Stimulated activated CD4-positive, alpha-beta T cell treated with anti-CD3 and anti-CD28 coated beads, TNF-alpha, amount 100 ng/mL, for 1 hour (primary cell): ENCODE measurements around the gene ABLIM1.

Experiments
- DNase-seq, 3 donors: peaks; one replicate each; pipeline ENCODE4 v3.0.0-alpha.2; 2020; ENCODE audit warnings: low read depth in 3 of 3, low spot score in 1 of 3

ABLIM1 gene

DNA sequence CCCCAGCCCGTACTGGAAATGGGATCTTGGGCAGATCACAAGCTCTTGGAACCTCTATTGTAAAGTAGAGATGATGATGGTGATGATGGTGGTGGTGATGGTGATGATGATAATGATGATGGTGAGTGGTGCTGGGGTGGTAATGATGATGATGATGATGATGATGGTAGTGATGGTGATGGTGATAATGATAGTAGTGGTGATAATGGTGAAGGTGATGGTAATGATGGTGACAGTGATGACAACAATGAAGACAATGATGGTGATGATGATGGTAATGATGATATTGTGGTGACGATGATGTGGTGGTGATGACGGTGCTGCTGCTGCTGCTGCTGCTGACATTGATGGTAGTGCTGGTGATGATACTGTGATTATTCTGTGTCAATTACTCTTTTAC is 162.8 kb downstream of the ABLIM1 start:
- no peak for DNase-seq

DNA sequence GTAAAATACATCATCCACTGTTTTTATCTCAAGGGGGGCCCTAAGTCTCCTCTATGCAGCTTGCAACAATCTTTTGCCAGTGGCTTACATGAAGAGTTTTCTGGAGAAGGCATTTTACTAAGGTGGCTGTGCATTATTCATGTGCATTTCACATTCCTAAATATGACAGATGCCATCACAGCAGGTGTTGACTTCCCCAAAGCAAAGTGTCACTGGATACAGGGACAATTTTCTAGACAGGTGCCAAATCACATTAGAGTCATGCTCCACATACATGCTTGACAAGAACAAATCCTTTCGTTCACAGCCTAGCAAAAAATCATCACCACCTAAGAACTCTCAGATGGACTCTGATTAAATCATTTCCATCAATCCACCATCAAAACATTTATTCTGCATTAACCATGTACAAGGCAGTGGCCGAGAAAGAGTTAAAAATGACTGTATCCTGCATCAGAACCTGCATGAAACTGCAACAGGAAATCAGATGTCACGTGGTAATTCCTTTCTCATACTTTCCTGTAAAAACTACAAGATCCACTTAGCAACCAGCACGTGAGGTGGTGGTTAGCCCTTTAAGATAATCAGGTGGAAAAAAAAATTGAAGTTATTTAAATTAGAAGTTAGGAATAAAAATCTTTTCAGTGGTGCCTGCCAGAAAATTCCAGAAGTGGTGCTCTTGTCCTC is 165.6 kb downstream of the ABLIM1 start:
- no peak for DNase-seq

DNA sequence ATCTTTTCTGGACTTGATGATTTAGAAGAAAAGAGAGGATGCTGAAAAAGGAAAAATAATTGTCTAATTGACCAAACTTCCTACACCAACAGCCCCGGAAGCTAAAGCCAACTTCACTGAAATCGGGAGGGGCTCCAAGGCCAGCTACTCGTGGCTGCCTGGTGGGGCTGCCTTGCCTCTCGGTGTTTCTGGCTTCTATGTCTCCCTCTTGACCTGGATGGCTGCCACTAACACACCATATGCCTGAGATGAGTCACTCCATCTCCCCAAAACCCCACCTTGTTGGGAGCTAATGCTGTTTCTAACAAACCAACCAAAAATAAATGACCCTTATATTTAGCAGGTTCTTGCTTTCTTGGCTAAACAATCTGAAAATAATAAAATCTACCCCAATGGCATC is 166.1 kb downstream of the ABLIM1 start:
- no peak for DNase-seq

DNA sequence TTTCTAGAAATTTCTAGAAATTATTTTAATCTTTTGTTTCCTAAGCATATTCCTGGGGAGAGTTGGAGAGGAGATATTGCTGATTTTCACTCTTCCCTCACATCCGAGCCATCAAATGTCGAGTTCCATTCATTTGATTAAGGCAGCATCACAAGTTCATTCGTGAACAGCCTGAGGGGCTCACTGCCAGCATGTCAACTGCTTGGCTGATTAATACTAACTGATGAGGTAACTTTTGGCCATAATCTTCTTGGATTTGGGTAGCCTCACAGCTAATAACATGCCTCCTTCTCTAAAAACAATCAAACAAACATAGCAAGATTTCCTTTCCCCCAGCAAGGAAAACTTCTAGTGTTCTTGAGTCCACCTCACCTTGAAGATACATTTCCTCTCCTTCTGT is 166.7 kb downstream of the ABLIM1 start:
- no peak for DNase-seq

DNA sequence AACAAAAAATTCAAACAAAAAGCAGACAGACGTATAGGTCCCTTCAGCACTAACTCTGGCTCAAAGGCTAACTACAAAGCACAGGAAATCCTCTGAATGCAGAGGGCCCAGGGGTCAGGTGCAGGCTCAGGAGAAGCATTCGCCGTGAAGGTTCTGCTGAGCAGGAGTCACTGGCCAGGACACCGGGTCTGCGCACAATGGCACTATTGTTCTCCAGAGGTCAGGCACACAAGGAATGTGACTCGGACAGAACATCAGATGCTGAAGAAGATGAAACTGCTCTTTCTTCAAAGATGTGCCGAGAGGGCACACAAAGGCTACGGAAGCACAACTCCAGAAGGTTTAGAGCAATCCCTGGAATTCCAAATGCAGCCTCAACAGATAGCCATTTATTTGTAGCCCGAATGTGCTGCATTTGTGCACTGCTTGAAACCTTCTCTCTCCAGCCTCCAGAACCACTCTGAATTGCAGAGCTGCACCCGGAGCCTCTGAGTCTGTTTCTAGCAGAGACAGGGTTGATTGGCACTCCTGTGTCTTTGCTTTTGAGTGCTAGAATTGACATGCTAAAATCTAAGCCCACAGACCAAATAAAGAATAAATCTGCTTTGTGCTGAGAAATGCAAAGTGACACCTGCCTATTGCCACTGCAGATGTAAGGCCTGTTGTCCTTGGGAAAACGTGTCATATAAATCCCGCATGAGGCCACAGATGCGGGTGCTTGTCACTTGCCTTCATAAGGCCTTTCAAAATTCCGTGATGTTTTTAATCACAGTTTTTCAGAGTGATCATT is 168.4 kb downstream of the ABLIM1 start:
- no peak for DNase-seq

DNA sequence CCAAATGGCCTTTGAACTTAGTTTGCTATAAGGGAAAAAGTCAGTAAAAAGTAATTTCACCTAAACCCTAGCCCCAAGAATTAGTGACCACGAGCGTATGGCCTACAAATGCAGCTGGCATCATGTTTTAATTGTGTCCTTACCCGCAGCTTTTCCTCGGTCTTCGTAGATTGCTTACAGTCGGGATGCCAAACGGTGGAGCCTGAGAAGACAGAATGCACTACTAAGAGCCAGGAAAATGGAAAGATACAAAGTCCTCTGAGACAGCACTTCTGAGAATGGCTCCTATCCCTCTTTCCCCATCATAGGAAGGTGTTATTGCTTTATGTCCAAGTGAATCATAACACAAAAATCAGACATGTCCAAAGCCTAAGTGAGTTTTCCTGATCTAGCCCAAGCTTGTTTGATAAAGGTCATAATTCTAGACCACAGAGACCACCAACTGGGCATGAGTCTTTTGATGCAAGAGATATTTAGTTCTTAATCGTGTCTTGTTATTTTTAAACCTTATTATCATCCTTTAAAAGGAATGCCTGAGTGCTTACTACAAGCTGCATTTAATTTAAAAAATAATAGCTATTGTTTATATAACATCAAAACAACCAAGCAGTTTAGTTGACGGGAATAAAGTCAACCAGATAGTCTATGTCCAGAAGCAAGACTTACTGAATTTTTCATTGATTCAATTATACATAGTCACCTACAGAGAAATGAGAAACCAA is 170.1 kb downstream of the ABLIM1 start:
- DNase-seq, result no peak

DNA sequence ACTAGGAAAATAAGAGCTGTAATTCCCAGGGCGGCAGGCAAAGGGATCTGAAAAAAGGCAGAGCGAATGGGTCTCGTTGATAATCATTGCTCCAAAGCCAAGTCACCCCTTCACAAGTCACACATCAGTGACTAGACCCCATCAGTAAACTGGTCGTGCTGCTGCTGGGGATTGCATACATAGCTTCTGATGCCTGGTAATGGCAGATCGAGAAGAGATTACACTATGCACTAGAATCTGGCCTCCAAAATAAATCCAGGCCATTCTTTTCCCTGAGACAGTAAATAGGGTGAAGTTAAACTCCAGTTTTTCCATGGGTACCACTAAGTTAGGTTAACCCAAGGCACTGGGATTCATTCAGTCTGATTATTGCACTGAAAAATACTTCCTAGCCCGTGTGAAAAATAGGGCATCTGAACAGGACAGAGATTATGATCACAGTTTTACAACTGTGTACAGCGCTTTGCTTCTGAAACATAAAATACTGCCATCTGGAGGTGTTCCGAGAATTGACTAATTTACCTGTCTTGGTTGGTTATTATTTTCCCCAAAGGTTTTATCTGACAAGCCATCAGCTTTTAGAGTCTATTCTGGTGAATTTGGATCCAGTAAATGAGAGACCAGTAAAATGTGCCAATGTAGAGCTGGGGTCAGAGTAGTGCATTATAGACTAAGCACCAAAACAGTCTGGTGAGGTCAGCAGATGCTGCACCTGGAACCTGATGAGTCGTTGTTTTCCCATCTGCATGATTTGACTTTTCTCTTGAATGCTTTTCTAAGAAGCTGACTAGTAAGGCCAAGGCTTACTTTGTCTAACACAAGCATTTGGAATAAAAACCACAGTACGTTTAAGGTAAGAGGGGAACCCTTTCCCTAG is 170.9 kb downstream of the ABLIM1 start:
- DNase-seq, result no peak

DNA sequence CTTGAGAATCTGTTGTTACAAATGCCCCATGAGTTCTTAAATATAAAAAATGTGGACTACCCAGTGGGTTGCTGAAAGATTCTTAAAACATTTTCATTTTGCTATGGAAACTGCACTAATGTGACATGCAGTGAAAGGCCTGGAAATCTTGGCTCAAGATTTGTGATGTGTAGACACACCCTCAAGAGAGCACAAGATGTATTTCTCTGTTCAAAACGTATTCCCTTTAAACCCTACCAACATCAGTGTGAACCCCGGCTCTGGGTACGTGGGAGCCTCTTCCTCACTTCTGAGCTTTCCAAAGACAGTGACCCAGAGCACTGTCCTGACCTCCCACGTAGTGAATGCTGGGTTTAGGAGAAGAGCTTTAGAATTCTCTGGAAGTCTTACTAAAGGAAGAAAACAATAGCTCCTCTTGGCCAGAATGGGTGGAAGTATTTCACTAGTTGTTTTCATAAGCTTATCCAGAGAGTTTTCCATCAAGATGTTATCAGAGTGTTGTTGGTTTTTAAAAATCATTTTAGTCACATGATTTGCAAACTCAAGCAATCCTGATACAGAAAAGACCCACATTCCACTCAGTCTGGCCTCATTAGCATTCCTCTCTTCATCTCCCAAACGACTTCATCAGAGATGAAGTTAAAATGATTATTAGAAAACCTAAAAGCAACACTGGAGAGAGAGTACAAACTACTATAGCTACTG is 172.2 kb downstream of the ABLIM1 start:
- DNase-seq, result no peak

DNA sequence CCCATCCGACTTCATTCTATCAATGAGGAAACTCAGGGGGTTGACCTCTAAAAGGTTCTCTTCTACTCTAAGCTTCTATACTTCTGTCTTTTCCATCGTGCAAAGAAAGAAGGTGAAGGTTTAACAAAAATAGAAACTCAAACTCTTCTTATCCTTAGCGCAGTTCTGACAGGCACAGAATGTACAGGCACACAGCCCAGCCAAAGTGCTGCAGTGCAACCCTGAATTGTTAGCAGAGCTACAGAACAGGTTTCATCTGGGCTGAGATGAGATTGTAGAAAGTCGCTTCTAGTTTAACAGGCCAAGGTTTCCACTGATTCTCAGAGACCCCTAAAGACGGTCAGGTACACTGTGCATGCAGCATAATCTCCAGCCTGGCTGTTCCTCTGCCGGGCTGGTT is 174.5 kb downstream of the ABLIM1 start:
- DNase-seq, result no peak

DNA sequence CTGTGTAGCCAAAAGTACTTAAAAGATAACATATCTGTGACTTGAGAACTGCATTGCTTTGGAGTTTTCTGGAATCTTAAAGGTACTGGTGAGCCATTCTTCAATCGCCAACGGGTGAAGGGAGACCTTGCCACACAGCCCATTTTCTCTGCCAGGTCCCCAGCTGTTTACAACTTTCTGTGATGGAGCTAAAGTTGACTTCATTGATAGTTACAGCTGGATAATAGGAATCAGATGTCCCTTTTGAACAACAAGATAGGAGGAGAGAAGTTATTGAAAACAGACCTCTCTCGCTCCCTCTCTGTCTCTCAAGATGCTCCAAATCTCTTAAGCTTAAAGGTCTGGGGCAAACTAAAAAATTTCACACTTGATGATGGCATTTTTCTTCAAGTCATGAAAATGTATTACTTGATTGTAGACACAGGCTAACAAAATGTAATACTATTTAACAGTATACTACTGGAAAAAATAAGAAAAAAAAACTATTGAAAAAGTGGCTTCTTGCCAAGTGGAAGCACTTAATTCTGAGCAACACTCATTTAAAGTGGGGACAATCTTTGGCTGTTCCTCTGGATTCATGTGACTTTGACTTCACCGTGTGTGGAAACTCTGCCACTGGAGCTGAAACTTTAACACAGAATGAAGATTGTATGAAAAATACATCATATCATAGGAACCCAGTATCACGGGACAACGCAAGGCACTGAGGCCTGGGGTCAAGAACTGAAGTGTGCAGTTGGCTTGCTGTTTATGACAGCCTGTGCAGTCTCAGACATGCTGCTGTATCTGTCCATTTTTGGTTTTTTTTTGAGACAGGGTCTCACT is 175.4 kb downstream of the ABLIM1 start:
- no peak for DNase-seq

DNA sequence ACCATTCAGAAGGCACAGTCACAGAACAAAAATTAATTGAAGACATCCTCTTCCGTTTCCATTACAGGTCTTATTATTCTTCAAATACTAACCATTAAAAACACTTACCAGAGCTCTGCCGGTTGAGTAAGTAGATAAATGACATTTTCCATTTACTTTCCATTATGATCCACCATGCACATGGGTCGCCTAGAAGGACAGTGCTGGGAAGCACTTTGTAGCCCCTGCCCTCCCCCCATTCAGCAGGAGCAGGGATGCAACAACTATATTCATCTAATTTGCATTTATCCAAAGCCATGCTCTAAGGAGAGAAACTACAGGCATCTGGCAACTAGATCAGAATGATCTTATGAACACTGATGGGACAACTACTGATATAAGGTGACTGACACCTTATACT is 177.0 kb downstream of the ABLIM1 start:
- DNase-seq, result no peak

DNA sequence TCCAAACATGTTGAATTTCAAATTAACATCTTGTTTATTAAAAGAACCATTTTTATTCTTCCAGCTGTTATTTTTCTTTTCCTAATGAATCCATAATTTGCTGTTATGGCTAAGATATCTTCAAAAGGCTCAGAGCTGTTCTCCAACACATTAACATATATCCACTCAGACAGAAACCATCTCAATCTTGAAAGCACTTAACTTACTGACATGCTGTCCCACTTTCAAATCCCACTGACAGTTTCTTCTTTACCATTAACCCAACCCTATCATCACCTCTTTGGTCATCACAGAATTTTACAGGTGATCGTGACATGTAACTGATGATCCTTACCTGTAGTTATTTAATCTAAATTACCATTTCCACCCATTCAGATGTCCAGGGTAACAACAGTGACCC is 178.2 kb downstream of the ABLIM1 start:
- DNase-seq, result no peak

DNA sequence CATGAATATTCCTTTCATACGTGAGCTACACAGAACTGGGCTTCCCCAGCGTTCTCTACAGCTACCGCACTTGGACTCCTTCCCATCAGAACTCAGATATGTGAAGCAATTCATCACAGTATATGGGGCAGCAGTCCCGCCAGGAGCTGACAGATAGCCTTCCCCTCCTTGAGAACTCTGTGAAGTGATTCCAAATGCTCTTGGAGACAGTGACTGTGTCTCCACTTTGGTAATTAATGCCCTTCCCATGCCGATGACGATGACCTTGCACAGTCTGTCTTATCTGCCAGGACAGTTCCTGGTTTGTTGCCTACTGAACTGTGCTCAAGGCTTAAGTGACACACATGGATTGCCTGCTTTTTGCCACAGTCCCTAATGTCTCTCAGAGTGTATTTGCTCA is 178.8 kb downstream of the ABLIM1 start:
- DNase-seq, result no peak

DNA sequence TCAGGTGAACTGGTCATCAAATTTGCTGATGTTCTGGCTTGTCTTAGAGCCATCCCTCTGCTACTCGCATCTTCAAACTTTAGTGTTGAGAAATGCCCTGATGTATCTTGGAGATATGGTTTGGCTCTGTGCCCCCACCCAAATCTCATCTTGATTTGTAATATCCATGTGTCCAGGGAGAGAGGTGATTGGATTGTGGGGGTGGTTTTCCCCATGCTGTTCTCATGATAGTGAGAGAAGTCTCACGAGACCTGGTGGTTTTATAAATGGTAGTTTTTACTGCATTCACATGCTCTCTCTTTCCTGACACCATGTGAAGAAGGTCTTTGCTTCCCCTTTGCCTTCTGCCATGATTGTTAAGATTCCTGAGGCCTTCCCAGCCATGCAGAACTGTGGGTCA is 179.8 kb downstream of the ABLIM1 start:
- no peak for DNase-seq

DNA sequence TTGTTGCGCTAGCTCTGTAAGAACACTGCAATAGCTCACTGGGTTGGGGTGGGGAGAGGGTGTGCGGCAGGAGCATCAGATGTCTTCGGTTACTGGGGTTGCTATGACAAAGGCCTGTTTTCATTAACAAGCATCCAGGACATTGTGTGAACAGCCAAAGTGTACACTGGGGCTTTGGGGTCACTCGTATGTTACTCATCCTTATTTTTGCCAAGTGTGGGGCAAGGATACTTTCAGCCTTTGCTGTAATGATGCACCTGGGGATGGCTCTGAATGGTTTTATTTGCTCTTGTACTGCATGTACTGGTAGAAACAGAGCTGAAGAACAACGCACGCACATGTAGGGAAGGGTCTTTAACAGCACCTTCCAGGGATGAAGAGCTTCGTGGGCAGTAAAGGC is 180.8 kb downstream of the ABLIM1 start:
- no peak for DNase-seq

DNA sequence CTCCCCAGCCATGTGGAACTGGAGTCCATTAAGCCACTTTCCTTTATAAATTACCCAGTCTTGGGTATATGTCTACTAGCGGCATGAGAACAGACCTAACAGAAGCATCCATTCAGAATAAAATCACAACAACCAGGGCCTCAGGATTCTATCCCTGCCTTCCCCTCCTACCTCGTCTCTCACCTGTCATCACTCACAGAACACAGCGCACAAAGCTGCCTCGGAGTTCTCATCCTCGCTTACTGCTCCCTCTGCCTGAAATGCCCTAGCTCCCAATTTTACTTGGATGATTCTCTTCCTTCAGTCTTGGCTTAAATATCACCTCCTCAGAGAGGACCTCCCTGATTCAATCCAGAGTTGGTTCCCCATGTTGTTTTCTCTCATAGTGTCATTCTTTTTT is 183.1 kb downstream of the ABLIM1 start:
- no peak for DNase-seq

DNA sequence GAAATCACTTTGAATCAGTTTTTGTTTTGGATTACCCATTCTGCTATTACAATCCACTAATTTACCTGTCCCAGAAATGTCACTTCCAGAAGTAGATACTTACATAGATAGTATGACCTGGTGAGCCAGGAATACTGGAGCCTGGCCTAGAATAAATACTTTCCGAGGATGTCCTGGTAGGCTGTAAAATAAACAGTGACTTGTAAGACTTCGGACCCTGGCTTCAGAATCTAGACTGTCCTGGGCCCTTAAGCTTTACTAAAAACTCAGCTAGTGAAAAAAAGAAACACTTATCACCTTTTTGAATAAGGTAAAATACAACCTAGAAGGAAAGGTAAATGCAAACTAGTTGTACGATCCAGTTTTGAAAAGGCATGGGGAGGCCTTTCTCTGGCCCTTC is 184.3 kb downstream of the ABLIM1 start:
- DNase-seq, result no peak

DNA sequence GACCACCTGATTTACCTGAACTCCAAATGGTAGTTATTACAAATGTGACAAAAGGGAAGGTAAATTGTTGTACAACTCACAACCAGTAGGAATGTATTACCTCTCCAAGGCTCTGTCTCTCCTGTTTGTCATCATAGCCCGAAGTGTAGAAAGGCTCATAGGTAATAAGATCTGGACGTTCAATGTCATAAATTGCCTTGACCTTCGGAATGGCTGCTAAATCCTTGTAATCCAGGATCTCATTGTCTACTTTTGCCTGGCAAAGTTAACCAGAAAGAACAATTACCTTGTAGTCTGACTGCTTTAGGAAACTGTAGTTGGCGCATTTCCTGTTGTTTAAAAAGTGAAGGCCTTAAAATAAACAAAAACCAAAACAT is 185.2 kb downstream of the ABLIM1 start:
- no peak for DNase-seq

DNA sequence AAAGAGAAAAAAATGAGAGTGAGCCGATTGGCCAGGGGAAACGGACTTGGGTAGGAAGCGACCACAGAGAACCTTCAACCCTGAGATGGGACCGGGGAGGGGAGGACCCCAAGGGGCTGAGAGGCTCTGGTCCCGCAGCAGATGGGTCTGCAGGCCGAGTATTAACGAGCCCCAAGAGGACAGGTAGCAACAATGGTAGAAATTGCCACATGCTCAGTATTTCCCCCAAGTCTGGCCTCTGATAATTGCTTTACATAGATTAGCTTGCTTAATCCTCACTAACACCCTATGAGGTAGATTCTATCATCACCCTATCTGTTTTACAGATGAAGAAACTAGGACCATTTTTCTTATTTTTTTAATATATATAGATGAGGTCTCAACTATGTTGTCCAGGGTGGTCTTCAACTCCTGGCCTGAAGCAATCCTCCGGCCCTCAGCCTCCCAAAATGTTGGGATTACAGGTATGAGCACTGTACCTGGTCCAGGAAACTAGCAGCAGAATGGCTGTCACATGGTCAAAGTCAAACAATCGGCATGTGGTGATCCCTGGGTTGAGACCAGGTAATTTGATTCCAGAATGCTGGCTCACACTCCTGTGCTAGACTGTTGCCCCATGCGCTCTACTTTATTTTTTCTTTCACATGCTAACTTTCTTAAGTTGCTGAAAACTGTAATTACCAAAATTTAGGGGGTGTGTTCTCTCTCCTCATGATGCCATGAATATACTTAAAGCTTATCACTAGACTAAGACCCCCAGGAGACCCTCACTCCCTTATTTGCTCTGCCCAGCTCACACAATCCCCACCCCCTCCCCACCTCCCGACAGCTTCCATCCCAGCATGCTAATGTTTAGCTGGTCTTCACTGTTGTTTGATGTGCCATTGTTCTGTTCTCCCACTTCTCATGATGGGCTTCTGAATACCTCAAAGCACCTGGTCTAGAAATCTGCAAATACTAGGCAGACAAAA is 185.9 kb downstream of the ABLIM1 start:
- DNase-seq, result no peak
